Measurements from ENCODE around the gene GDF10. TPM values are rescaled to one million over a fixed set of nuclear protein-coding genes. Genes with fewer than 3 reads are reported as not detected.

Gene GDF10
- total RNA-seq, 1 donor from 2014 or later, result 16.8 TPM

GRCh38 chr10:47331954-47332353, 32.0 kb downstream of the GDF10 start:
- Histone ChIP-seq H3K4me3 (no peak overlapping the region), H3K36me3 (no peaks in the 10 kb centered on the region), H3K27me3 (peaks cover 6% of the 10 kb centered on the region), H3K27ac (no peak overlapping the region), H3K4me1 (no peaks in the 10 kb centered on the region), H3K9me3 (no peaks in the 10 kb centered on the region)
- intact Hi-C loops (cut with DNase I), result no loop called here
- TF ChIP-seq CTCF (IDR thresholded peaks at IDR 0.05), result no peak
- peak; percentile 27 for DNase-seq
- no peak for ATAC-seq

DNA sequence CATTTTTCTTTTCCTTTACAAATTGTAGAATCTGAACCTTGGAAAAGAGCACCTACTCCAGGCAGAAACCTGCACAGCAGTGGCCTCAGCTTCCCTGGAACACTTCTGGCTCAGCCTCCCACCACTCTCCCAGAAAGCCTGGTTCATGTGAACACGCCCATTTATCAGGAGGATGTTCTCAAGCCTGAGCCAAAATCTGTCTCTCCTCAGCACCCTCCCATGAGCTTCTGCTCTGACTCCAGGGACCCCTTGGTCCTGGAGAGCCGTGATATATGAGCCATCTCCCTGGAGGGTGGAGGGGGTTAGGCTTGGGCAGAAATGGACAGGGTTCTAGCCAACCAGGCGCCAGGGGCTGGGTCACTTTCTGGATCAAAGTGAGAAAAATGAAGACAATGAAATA, 32.4 kb downstream of the GDF10 start:
- DNase-seq (peak; percentile 18), ATAC-seq (no peak)
- Histone ChIP-seq H3K4me3 (no peak overlapping the region), H3K9me3 (no peaks in the 10 kb centered on the region), H3K4me1 (no peaks in the 10 kb centered on the region), H3K27me3 (peaks cover 6% of the 10 kb centered on the region), H3K36me3 (no peaks in the 10 kb centered on the region), H3K27ac (no peak overlapping the region)
- intact Hi-C loops (cut with DNase I), result no loop called here
- TF ChIP-seq CTCF (IDR thresholded peaks at IDR 0.05), result no peak

- ATAC-seq, result no peak
- Histone ChIP-seq H3K4me1 (no peaks in the 10 kb centered on the region), H3K27ac (no peak overlapping the region), H3K27me3 (peaks cover 6% of the 10 kb centered on the region), H3K4me3 (no peak overlapping the region), H3K36me3 (no peaks in the 10 kb centered on the region), H3K9me3 (no peaks in the 10 kb centered on the region)
- intact Hi-C loops (cut with DNase I), result no loop called here
- TF ChIP-seq CTCF (IDR thresholded peaks at IDR 0.05), result no peak
- DNase-seq, result no peak
Observed at GRCh38 chr10:47332946-47333345, 32.9 kb downstream of the GDF10 start.

- intact Hi-C loops (cut with DNase I), result no loop called here
- no peak overlapping the region for H3K27ac ChIP-seq
Observed at GRCh38 chr10:47333532-47333931, 33.5 kb downstream of the GDF10 start.

DNA sequence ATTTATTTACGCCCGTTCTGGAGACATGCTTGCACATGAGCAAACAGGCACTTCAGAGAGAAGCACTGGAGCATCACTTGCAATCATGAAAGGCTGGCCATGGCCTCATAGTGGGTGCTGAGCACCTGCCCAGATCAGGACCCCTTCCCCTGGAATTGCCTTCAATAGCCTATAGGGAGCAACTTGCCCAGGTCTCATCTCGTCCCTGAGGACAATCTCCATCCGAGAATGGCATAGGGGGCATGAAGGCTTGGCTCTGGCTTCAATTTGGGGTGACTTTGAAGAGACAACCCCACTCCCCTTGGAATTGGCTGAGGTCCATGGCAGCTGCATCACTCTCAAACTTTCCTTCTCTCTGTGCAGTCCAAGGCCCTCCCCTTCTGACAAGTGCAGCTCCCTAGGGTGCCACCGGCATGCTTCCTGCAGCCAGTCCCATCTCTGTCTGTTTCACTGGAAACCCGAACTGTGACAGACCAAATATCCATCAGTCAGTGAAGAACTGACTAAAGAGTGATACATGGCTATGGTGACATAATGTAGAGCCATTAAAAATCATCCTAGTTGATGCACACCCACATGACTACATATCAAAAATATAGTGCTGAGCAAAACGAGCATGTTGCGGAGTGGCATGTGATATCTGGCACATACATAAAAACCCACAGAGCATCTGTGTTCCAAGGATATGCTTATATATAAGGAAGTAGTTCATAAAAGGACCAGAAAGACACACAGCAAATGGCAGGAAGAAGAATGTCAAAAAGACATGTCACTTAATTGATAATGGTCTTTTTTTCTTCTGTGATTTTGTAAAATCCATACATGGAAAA, 34.7 kb downstream of the GDF10 start:
- Histone ChIP-seq H3K4me3 (no peak overlapping the region), H3K9me3 (no peaks in the 10 kb centered on the region), H3K27ac (no peak overlapping the region), H3K27me3 (peaks cover 6% of the 10 kb centered on the region), H3K36me3 (no peaks in the 10 kb centered on the region), H3K4me1 (no peaks in the 10 kb centered on the region)
- no peak for TF ChIP-seq CTCF (IDR thresholded peaks at IDR 0.05)
- DNase-seq (peak; percentile 26), ATAC-seq (no peak)
- intact Hi-C loops (cut with DNase I), result no loop called here

More at GRCh38 chr10:47333532-47333931, 33.5 kb downstream of the GDF10 start:
- no peak for ATAC-seq
- Histone ChIP-seq H3K9me3 (no peaks in the 10 kb centered on the region), H3K36me3 (no peaks in the 10 kb centered on the region), H3K27me3 (peaks cover 6% of the 10 kb centered on the region), H3K4me1 (no peaks in the 10 kb centered on the region), H3K4me3 (no peak overlapping the region)
- DNase-seq, result no peak
- TF ChIP-seq CTCF (IDR thresholded peaks at IDR 0.05), result no peak
